ENCODE data around the gene IKZF2.

IKZF2 gene

DNA sequence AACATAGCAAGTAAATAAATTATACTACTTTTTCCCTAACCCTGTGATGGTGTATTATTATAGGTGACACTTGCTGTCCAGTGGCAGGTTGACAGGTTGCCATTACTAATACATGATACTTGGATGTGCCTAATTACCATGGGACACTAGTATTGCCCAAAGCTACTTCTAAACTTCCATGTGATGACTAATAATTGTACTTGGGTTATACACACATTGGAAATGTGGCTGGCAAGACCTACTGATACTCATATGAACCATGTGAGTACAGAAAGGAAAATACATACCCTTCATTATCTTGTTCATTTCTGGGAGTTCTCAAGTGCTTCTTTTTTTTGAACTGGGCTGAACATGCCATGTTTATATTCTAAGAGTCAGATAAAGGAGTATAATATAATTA lies 156.4 kb downstream of the IKZF2 start:
- DNase-seq: no peak

DNA sequence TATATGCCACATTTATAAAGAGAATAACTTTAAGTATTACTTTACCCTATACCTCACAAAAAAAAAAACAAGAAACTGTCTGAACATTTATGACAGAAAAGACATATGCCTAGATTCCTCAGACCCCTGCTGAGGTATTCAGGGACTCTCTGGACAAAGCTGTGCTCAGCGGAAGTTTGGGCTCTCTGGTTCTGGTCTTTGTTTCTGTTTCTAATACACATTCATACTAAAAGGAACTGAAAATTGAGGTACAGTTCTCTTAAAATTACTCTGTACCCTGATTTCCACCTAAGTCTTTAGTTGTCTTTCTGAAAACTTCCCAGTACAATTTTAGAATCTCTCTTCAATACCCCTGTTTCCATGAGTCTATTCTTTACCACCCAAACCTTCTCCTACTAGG lies 160.3 kb downstream of the IKZF2 start:
- no peak for DNase-seq

DNA sequence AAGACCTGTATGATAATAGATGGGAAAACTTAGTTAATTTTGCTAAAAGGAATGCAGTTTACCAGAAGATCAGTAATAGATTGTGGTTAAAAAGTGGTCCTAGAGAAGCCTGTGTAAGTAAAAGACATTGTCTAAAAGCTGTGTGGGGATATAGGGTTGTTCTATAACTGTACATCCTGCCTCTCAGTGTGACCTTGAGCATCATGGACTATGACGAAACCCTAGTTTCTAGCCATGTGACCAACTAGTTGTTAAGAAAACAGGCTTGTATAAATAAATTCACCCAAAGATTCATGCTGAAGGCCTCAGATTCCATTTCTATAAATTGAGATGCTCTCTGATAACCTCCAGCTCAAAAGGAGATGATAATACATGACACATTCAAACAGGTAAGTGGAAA lies 160.7 kb downstream of the IKZF2 start:
- no peak for DNase-seq

DNA sequence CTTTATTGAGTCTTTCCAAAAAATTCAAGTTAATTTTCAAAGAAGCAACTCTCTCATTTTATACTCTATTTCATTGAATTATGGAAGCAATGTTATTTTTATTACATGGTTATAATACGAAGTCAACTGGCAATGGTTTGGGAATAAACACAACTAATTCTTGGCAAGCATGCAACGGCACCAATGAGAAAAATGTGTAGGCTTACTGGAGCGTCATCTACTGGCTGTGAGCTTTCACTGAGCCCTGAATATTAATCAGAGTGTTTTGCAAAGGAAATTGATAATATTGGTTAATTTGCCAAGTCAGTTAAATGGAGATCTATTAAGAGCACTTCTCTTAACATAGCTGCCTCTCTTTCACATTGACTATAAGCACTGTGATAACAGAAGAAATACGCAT lies 163.9 kb downstream of the IKZF2 start:
- DNase-seq: no peak

DNA sequence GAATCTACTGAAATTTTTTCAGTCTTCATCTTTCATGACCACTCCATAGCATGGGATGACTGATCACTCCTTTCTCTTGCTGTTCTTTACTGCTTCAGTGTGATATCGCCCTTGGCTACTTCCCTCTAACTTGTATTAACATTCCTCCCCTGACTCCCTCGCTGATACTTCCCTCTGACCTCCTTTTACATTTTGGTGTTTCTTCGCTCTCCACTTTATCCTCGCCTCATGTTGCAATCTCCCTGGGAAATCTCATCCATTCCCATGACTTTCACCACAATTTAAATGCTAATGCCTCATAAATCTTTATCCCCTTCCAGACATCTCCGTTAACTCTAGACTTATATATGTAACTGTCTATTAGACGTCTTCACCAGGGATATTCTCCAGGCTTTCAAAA lies 167.3 kb downstream of the IKZF2 start:
- no peak for DNase-seq

DNA sequence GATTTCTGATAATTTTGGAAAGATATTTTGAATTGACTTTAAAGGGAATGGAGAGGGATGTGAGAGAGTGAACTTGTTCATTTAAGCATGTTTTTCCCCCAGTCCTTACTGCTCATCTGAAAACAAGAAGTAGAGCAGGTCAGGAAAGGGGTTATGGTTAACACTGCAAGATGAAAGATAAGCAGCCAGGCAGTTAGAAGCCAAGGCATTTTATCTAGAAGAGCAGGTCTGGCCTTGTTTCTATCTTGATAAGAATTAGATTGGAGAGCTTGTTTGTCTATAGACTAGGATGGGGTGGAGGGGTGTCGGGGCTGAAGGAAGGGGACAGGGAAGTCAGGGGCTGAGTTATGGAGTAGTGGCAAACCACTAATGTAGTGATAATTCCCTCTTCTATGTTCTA lies 171.6 kb downstream of the IKZF2 start:
- no peak for DNase-seq

DNA sequence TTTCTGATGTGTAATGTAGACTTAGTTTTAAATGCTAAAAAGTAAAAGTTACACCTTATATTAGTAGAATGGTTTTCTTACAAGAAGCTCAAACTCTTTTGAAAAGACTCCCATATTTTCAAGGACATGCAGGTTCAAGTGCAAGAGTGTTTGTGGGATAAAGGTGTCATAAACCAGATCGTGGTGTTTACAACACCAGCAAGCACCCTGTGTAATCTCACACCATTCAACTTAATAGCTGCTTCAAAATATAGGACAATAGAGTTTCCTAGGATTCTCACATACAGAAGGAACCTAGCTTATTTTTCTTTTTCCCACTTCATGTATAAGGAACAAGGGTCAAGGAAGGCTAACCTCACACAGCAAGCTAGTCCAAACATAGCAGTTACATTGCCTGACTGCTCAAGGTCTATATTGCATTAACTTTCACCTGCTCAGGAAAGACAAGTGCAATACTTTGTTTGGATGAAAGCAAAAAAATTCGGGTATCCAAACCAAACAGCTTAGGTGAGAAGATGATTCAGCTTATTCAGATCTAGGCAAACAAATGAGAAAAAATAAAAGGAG lies 172.3 kb downstream of the IKZF2 start:
- no peak for DNase-seq

DNA sequence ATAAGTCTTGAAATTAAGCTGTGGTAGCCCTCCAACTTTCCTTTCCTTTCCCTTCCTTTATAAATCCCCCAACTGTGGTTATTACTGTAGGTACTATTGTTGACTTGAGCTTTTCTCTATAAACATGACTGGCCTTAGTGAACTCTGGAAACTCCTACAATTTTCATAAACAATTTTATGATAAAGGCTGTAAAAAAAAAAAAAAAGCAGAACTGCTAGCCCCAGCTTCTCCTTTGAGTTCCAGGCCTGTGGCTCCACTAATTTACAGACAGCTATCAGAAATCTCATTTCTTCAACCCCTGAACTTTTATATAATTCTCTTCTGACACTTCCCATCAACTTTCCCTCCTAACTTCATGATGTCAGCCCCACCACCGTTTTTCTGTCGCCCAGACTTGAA lies 174.3 kb downstream of the IKZF2 start:
- no peak for DNase-seq

DNA sequence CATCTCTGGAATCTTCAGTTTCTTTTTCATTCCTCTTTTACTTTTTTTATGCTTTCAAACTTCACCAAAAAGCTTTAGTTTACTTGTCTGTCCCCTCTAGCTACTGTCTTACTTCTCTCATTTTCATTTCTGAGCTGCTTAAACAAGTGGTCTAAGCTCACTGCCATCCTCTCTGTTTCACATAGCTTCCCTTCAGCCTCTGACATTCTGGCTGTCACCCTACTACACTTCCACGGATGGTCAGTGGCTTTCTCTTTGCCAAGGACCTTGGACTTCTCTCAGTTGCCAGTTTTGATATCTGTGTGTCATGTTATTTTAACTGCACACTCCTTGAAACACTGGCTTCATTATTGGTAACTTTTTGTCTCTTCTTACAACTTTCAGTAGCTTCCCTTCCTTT lies 176.1 kb downstream of the IKZF2 start:
- no peak for DNase-seq

DNA sequence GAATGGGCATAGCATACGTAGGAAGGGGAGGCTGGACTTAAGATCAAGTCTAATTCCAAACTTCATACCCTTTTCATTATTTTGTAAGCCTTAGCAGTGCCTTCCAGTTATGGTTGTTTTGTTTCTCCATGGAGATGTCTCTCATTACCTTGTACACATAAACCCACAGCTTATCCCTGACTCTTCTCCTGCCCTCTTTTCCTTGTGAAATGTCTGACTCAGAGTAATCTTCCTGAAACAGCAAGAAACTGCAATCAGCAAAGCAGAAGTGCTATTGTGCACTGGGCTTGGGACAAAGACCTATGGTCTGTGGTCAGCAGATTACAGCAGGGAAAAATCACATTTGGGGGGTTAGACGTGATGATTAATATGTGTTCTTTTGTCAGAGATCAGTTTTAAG lies 176.7 kb downstream of the IKZF2 start:
- no peak for DNase-seq

DNA sequence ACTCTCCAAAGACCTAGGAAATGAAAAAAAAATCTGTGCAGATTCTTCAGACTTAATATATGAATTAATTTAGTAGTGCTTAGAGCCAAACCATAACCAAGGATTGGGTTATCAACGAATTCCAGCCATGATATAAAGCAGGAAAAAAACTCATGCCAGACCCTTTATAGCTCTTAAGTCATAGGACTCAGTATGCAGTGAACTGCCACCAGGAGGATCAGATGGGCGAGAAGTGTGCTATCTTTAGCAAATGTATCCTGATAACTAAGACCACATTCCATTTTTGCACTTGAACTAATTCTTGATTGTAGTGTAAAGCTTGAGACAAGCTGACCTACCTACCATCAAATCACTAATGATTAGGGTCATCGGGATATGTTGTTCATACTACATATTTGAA lies 178.1 kb downstream of the IKZF2 start:
- no peak for DNase-seq

DNA sequence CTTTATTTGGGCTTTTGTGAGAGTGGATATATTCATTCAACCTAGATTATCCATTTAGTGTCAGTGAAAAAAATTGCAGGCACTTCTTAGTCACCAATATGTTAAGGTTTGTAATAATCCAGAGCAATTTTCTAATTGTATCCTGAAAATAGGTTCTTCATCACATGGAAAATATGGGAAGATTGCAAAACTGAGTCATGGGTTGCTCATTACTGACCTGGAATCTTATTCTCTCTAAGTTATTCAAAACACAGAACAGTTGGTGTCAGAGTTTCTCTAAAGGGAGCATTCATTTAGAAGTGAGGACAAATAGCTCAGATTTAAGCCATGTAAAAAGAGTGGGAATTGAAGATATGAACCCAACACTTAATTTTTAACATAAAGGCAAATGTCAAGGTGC lies 181.3 kb downstream of the IKZF2 start:
- DNase-seq: no peak

DNA sequence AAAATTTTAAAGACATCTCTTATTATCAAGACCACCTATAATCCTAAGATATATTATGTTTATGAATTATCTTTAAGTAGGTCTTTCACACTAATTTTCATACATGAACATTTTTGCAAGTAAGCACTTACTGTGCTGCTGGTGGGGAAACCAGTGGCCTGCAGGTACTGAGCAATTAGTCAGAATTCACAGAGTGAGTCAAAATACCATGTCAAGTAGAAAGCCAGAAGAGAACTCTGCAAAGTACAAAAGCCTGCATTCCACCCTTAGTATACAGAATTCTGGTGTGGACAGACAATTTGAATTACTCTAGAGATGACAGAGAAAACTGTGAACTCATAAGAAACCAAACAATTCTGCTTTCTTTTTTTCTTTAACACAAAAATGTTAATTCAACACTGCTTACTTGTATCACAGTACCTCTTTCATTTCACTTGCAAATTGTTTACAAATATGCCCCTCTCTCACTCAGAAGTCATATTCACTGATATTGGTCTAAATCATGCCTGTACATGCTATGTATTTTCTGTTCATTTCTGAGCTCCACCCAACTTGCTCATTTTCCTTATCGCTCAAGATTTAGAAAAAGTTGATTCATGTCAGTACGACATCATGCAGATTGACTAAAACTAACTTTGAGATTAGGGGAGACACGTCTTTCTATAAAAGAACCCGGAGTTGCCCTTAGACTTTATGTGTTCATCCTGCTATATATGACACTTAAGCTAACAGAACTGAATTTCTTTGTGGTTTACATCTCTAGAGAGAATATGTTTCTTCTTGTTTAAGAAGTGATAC lies 182.9 kb downstream of the IKZF2 start:
- DNase-seq: no peak

DNA sequence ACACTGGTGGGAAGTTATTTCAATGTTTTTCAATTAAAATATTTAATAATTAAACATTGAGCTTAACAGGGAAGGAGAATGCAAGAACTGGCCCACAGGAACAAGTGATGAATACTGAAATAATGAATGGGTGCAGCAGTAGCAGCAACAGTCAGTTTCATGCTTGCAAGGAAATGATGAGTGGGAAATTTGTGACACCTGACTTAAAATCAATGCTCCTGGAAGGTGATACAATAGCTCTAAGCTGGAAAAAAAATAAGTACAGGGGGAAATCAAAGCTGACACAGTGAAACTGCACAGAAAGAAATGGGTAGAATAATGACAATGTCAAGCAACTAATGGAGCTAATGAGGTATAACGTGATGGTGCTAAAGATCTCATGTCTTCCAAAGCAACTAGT lies 184.5 kb downstream of the IKZF2 start:
- no peak for DNase-seq

DNA sequence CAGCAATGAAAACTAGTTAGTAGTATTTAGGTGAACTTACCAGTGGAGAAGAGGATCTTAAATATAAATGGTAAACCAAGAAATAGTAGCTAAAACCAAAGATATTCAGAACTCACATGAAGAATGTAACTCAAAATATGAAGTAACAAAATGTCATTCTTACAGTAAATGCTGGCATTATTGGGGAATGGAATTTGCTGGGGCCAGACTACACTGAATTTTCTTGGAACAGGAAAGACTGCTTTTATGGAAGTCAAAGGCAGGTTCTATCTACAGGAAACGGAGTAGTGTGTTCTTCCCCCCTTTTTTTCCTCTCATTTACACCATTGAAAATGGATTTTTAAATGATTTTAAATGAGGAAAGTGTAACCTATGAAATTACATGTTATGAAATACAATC lies 188.7 kb downstream of the IKZF2 start:
- DNase-seq: no peak

DNA sequence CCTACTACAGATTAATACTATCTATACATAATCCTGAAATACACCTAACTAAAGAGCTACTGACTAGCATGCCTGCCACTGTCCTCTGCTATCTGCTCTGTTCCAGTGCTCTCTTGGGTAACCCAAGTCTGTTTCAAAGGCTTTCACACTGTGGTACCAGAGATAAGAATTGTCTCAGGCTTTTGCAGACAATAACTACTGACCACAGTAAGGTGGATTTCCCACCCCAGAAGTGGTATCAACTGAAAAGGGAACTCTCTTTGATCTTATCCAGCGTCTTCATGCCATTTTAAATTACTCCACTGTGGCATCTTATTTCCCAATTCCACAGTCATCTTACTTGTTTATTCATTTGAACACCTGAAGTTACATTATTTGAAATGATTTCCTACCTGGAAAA lies 190.2 kb downstream of the IKZF2 start:
- no peak for DNase-seq

DNA sequence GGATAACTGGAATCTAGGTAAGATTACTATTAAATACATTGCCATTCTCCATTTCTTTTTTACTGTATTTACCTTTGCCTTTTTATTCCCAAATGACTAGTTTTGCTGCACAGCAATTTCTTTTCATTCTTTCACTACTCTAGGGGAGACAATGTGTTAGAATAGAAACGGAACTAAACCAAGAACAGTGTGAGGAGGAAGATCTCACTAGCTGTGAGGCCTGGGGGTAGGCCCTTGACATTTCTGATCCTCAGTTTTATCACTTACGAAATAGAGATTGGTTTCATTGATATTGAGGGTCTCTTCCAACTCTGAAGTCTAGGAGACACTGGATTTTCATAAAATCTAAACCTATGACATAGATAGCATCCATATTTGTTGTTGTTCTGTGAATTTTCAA lies 191.1 kb downstream of the IKZF2 start:
- DNase-seq: no peak

DNA sequence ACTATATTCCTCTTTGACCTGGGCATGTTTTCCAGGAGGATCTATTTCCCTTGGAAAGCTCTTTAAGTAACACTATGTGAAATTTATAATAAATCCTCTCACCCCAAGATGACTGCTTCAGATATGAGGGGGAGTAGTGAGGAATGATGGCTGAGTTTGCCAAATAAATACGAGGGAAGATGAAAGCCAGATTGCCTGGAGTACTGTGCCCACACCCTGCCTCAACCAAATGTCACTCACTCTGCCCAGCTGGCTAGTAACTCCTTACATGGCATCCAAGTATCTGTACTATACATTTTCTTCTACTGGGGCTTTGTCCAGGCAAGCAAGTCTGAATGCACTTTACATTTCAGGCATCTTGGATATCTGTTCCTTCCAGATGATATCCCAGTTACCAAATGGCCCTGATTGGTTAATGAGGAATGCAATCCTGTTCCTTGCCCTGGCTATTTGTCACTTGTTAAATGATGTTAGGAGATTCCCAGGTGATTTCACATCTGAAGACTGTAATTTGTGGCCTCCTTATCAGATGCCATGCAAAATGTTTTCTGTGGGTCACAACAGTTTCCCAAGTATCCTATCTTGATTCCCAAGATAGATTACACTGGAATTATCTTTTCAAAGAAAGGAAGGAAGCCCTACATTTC lies 191.8 kb downstream of the IKZF2 start:
- no peak for DNase-seq

DNA sequence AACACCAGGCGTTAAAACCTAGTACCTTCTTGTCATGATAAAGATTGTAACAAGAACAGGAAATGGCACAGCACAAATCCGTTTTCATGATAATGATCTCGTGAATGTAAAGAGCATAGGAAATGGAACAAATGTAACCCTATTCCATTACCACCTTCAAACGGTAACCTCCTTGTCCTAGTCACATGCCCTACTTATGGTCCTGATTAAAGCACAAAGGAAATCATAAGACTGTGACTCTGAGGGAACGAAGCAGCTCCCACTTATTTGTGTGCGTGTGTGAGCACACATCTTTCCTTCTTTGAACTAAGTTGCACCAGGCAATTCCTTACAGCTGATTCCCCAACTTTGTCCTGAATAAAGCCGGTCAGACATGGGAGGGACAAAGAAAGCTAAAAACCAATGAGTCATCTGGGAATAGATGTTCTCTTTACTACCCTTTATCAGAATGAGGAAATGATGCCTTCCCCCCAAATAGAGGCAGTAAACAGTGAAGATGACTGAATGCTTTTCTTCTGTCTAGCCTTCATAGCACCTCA lies 192.6 kb downstream of the IKZF2 start:
- no peak for DNase-seq

DNA sequence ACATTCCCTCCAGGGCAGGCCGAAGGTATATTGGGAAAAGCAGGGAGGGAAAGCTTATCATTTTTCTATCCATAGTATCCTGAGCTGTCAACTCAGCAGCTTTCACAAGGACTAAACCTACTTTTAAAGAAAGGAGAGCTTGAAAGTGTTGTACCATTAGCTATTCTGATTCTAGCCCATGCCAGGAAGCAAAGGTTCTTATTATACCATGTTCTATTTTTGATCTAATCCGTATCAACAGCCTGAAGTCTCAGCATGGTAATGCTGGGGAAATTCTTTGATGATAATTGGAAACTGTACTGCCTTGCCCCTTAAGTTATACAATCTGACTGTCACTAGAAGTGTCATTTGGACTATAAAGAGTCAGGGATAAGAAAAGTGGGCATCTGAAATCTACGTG lies 193.3 kb downstream of the IKZF2 start:
- DNase-seq: no peak

DNA sequence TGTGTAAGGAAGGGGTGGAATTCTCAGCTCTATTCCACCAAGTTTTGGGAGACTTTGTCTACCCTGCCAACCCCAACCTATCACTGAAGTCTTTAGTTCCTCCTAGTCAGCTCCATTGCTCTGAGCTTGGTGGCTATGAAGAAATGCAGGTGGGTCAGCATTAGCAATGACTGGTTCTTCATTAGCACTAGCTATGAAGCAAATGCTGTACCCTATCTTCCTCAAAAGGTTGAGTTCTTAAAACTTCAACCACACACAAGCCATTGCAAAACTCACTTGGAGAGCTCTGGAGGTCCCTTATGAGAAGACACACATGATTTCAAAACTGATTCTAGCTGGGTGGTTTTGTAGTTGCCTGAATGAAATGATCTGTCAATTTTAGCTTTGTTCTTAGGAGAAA lies 193.8 kb downstream of the IKZF2 start:
- DNase-seq: no peak

DNA sequence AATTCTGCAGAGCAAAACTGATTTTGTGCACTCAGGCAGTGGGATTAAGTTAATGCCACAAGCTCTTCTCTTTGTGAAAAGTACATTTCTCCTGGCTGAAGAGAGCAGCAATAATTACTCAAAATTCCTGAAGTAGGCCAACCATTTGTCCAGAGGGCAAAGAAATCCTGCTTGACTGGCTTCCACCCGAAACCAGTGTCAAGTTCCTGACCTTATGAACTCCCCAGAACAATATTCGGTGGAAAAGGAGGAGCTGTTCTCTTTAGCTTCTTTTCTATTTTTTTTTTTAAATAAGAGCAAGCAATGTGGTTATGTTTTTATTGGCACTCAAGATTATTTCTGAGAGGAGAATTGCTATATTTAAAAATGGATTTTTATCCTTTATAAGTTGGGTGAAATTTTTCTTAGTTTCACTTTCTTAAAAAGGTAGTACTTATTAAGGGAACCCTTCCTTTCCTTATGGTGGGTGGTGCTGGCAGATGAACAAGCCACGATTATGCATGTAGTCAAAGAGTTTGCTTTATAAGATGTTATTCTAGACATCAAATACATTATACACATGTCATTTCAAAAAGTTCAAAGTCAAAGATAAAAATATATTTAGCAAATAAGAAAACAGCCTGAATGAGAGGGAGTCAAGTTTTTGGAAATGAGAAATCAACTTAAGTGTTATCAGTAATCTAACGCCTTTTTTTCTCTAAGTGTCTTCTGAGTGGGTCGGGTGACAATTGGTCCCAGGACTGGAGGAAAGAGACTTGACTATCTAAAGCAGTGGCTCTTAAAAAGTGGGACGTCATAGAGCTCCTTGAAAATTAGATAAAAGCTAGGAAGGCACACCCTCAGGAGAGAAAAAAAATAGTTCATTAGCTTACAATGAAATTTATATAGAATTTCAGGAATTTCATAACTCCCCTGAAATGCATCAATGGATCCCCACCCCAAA lies 194.5 kb downstream of the IKZF2 start:
- no peak for DNase-seq
